Measurements from ENCODE around the gene SAPCD1.
A peak's percentile ranks its signal among the peaks of the same experiment; 100 is the strongest.
"Not testable (repeated sequence)": the region's sequence is repeated elsewhere in the genome, so short reads cannot be mapped to it uniquely, and the experiment has no call there.

SAPCD1 gene

GRCh38 chr6:31799781-31800180 is 37.3 kb downstream of the SAPCD1 start:
- TF ChIP-seq CTCF (IDR thresholded peaks at IDR 0.05; ENCODE audit: low read length, missing control alignments) = no peak
- DNase-seq (ENCODE audit: low read depth) = no peak

GRCh38 chr6:31801031-31801927 is 38.8 kb downstream of the SAPCD1 start:
- not testable (repeated sequence) for DNase-seq (ENCODE audit: low read depth)

More at GRCh38 chr6:31799781-31800180, 37.3 kb downstream of the SAPCD1 start:
- H3K4me3 ChIP-seq (replicated peaks; ENCODE audit: low read depth, low read length) = no peak overlapping the region

GRCh38 chr6:31805939-31806469 is 43.5 kb downstream of the SAPCD1 start:
- DNase-seq (ENCODE audit: low read depth) = no peak
- peak overlapping the region; percentile 77 for H3K4me3 ChIP-seq (replicated peaks; ENCODE audit: low read depth, low read length)
- TF ChIP-seq CTCF (IDR thresholded peaks at IDR 0.05; ENCODE audit: low read length, missing control alignments) = no peak

More at GRCh38 chr6:31801031-31801927, 38.8 kb downstream of the SAPCD1 start:
- H3K4me3 ChIP-seq (replicated peaks; ENCODE audit: low read depth, low read length) = not testable (repeated sequence)

- DNase-seq (ENCODE audit: low read depth) = peak; percentile 98
- TF ChIP-seq CTCF (IDR thresholded peaks at IDR 0.05; ENCODE audit: low read length, missing control alignments) = no peak
- peak within 1 kb of the TSS; percentile 77 for H3K4me3 ChIP-seq (replicated peaks; ENCODE audit: low read depth, low read length)
Observed at GRCh38 chr6:31806470-31807272, 44.2 kb downstream of the SAPCD1 start, which contains the start of gene LSM2. LSM2 (minus strand) TSS chr6:31806966; CDS start chr6:31806757, 209 bp downstream.

GRCh38 chr6:31808599-31808998 is 46.1 kb downstream of the SAPCD1 start:
- H3K4me3 ChIP-seq (replicated peaks; ENCODE audit: low read depth, low read length); DNase-seq (ENCODE audit: low read depth): not testable (repeated sequence)

GRCh38 chr6:31811645-31812044 is 49.2 kb downstream of the SAPCD1 start:
- TF ChIP-seq CTCF (IDR thresholded peaks at IDR 0.05; ENCODE audit: low read length, missing control alignments) = no peak
- no peak overlapping the region for H3K4me3 ChIP-seq (replicated peaks; ENCODE audit: low read depth, low read length)
- no peak for DNase-seq (ENCODE audit: low read depth)

- no peak for TF ChIP-seq CTCF (IDR thresholded peaks at IDR 0.05; ENCODE audit: low read length, missing control alignments)
- DNase-seq (ENCODE audit: low read depth) = no peak
- H3K4me3 ChIP-seq (replicated peaks; ENCODE audit: low read depth, low read length) = no peak overlapping the region
Observed at GRCh38 chr6:31813465-31813849, 51.0 kb downstream of the SAPCD1 start.
